ENCODE measurements around the gene FAM227B. TPM values are rescaled to one million over a fixed set of nuclear protein-coding genes. Genes with fewer than 3 reads are reported as not detected.
A peak's percentile ranks its signal among the peaks of the same experiment; 100 is the strongest.
"Not testable (repeated sequence)": the region's sequence is repeated elsewhere in the genome, so short reads cannot be mapped to it uniquely, and the experiment has no call there.

FAM227B gene
- total and polyA plus RNA-seq, 2 of the 13 experiments (the other 11 are each of a cell fraction or from before 2014, with no cell fraction given), result 1.9 to 2.6 TPM

DNA sequence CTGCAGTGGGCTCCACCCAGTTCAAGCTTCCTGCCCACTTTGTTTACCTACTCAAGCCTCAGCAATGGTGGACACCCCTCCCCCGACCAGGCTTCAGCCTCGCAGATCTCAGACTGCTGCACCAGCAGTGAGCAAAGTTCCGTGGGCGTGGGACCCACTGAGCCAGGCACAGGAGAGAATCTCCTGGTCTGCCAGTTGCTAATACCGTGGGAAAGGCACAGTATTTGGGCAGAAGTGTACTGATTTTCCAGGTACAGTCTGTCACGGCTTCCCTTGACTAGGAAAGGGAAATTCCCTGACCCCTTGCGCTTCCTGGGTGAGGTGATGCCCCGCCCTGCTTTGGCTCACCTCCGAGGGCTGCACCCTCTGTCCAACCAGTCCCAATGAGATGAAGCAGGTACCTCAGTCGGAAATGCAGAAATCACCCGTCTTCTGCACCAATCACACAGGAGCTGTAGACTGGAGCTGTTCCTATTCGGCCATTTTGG is 27.7 kb downstream of the FAM227B start:
- not testable (repeated sequence) for FAIRE-seq; TF ChIP-seq FOXP1 (IDR thresholded peaks at IDR 0.05)
- TF ChIP-seq, protein P1, sequence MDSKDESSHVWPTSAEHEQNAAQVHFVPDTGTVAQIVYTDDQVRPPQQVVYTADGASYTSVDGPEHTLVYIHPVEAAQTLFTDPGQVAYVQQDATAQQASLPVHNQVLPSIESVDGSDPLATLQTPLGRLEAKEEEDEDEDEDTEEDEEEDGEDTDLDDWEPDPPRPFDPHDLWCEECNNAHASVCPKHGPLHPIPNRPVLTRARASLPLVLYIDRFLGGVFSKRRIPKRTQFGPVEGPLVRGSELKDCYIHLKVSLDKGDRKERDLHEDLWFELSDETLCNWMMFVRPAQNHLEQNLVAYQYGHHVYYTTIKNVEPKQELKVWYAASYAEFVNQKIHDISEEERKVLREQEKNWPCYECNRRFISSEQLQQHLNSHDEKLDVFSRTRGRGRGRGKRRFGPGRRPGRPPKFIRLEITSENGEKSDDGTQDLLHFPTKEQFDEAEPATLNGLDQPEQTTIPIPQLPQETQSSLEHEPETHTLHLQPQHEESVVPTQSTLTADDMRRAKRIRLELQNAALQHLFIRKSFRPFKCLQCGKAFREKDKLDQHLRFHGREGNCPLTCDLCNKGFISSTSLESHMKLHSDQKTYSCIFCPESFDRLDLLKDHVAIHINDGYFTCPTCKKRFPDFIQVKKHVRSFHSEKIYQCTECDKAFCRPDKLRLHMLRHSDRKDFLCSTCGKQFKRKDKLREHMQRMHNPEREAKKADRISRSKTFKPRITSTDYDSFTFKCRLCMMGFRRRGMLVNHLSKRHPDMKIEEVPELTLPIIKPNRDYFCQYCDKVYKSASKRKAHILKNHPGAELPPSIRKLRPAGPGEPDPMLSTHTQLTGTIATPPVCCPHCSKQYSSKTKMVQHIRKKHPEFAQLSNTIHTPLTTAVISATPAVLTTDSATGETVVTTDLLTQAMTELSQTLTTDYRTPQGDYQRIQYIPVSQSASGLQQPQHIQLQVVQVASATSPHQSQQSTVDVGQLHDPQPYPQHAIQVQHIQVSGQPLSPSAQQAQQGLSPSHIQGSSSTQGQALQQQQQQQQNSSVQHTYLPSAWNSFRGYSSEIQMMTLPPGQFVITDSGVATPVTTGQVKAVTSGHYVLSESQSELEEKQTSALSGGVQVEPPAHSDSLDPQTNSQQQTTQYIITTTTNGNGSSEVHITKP (CRISPR knock-in tag; IDR thresholded peaks at IDR 0.05; ENCODE audit: low read depth), result 0 out of 2 replicates have a peak, but pooled peaks have one; percentile 46
- TF ChIP-seq SPEN (CRISPR knock-in tag; IDR thresholded peaks at IDR 0.05; ENCODE audit: low read depth) (0 out of 2 replicates have a peak, but pooled peaks have one; percentile 24), PHF8 (CRISPR knock-in tag; IDR thresholded peaks at IDR 0.05) (peak; percentile 66; the same call in 1 of the 2 replicates), ZFX (CRISPR knock-in tag; IDR thresholded peaks at IDR 0.05; ENCODE audit: low read depth) (0 out of 2 replicates have a peak, but pooled peaks have one; percentile 49), POLR2G (IDR thresholded peaks at IDR 0.05; ENCODE audit: low read depth, low read length) (peak; percentile 47; the same call in 1 of the 2 replicates), KLF12 (CRISPR knock-in tag; IDR thresholded peaks at IDR 0.05; ENCODE audit: borderline replicate concordance) (peak; percentile 69; the same call in 1 of the 2 replicates), ZNF605 (CRISPR knock-in tag; IDR thresholded peaks at IDR 0.05) (0 out of 2 replicates have a peak, but pooled peaks have one; percentile 33), NFKB2 (CRISPR knock-in tag; IDR thresholded peaks at IDR 0.05; ENCODE audit: borderline replicate concordance) (peak; percentile 64; the same call in 1 of the 2 replicates), SALL1 (CRISPR knock-in tag; IDR thresholded peaks at IDR 0.05) (peak; percentile 75), FOXP1 (CRISPR knock-in tag; IDR thresholded peaks at IDR 0.05) (peak; percentile 19; the same call in 1 of the 2 replicates), KDM2A (CRISPR knock-in tag; IDR thresholded peaks at IDR 0.05; ENCODE audit: borderline replicate concordance, low read depth) (0 out of 2 replicates have a peak, but pooled peaks have one; percentile 40)
- TF ChIP-seq, protein P2, sequence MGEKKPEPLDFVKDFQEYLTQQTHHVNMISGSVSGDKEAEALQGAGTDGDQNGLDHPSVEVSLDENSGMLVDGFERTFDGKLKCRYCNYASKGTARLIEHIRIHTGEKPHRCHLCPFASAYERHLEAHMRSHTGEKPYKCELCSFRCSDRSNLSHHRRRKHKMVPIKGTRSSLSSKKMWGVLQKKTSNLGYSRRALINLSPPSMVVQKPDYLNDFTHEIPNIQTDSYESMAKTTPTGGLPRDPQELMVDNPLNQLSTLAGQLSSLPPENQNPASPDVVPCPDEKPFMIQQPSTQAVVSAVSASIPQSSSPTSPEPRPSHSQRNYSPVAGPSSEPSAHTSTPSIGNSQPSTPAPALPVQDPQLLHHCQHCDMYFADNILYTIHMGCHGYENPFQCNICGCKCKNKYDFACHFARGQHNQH (CRISPR knock-in tag; IDR thresholded peaks at IDR 0.05), result 0 out of 2 replicates have a peak, but pooled peaks have one; percentile 36
- TF ChIP-seq, protein P3, sequence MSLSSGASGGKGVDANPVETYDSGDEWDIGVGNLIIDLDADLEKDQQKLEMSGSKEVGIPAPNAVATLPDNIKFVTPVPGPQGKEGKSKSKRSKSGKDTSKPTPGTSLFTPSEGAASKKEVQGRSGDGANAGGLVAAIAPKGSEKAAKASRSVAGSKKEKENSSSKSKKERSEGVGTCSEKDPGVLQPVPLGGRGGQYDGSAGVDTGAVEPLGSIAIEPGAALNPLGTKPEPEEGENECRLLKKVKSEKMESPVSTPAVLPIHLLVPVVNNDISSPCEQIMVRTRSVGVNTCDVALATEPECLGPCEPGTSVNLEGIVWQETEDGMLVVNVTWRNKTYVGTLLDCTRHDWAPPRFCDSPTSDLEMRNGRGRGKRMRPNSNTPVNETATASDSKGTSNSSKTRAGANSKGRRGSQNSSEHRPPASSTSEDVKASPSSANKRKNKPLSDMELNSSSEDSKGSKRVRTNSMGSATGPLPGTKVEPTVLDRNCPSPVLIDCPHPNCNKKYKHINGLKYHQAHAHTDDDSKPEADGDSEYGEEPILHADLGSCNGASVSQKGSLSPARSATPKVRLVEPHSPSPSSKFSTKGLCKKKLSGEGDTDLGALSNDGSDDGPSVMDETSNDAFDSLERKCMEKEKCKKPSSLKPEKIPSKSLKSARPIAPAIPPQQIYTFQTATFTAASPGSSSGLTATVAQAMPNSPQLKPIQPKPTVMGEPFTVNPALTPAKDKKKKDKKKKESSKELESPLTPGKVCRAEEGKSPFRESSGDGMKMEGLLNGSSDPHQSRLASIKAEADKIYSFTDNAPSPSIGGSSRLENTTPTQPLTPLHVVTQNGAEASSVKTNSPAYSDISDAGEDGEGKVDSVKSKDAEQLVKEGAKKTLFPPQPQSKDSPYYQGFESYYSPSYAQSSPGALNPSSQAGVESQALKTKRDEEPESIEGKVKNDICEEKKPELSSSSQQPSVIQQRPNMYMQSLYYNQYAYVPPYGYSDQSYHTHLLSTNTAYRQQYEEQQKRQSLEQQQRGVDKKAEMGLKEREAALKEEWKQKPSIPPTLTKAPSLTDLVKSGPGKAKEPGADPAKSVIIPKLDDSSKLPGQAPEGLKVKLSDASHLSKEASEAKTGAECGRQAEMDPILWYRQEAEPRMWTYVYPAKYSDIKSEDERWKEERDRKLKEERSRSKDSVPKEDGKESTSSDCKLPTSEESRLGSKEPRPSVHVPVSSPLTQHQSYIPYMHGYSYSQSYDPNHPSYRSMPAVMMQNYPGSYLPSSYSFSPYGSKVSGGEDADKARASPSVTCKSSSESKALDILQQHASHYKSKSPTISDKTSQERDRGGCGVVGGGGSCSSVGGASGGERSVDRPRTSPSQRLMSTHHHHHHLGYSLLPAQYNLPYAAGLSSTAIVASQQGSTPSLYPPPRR (CRISPR knock-in tag; IDR thresholded peaks at IDR 0.05; ENCODE audit: borderline replicate concordance), result 0 out of 2 replicates have a peak, but pooled peaks have one; percentile 17

More for the DNA sequence above, 27.7 kb downstream of the FAM227B start:
- H3K9me3 ChIP-seq (ENCODE audit: low read length); H3K27me3 ChIP-seq (ENCODE audit: control insufficient read depth in 1 of 2, insufficient read depth in 2 of 2, low read length in 2 of 2); H3K79me2 ChIP-seq (ENCODE audit: insufficient read depth, low read length); H3K4me1 ChIP-seq (ENCODE audit: insufficient read depth, low read length); intact Hi-C loops (cut with micrococcal nuclease; ENCODE audit: unreplicated experiment); H3K36me3 ChIP-seq (replicated peaks in 1 of 2; ENCODE audit: control insufficient read depth in 1 of 2, insufficient read depth in 2 of 2, low read length in 2 of 2); in situ Hi-C loops (cut with HindIII; ENCODE audit: extremely low pct_ligation_motif_present, low pct_unique_long_range_greater_than_20kb); H4K20me1 ChIP-seq (ENCODE audit: insufficient read depth, low read length); CTCF ChIA-PET (ENCODE audit: low intra/inter-chr PET ratio, low total read pairs); BruUV-seq (replicated peaks): not testable (repeated sequence)
- H3K27ac ChIP-seq (ENCODE audit: extremely low read length, insufficient read depth, low read length), result peak overlapping the region; percentile 53
- peak; percentile 65 for DNase-seq (ENCODE audit: low spot score)
- peak overlapping the region; percentile 38 to 70 (median 55); a peak in 5 of 6 replicates for H3K4me3 ChIP-seq (replicated peaks in 1 of 3; ENCODE audit: insufficient read depth in 1 of 3, low read depth in 2 of 3, low read length in 3 of 3)
- peak overlapping the region; percentile 73 for H3K4me2 ChIP-seq (ENCODE audit: low read depth, low read length)
- peak overlapping the region; percentile 94 for H2AFZ ChIP-seq (ENCODE audit: low read length)
- peak overlapping the region; percentile 56; the same call in 1 of the 2 replicates for H3K9ac ChIP-seq (ENCODE audit: insufficient read depth, low read depth, low read length)
- peak; percentile 98 for ATAC-seq
- POLR2A ChIA-PET, result interaction anchor here (0.5 to 2.2 kb wide), 9 partner anchors 12 to 423 kb away, joined by 3 to 31 read pairs (median 3); partner anchors contain the start of genes DTWD1, FAM227B and GALK2
- 19% methylated on average over 4 of the region's 12 CpGs for WGBS (ENCODE audit: low lambda C conversion rate)

Data from HepG2 (cell line).